ENCODE results near the gene EPM2AIP1. TPM values are rescaled to one million over a fixed set of nuclear protein-coding genes. Genes with fewer than 3 reads are reported as not detected.

Gene EPM2AIP1
- polyA plus RNA-seq, 2 donors = 3.8 TPM

DNA sequence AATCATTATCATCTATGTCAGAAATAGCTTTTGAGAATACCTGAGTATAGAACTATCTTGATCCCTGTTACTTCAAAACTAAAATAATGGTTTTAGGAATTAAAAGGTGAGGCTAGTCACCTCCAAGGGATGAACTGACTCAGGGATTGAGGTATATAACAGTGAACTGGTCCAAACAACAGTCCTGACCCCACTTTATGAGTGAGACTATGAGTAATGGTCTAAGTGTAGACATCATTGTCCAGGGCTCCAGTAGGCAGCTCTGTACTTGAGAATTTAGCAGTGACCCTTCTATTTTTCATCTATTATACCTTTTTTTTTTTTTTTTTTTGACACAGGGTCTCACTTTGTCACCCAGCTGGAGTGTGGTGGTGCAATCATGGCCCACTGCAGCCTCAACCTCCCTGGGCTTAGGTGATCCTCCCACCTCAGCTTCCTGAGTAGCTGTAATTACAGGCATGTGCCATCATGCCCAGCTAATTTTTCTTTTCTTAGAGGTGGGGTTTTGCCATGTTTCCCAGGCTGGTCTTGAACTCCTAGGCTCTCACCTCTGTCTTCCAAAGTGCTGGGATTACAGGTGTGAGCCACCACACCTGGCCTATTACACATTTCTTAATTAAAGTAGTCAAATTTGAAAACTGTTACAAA is 36.7 kb upstream of the EPM2AIP1 start:
- H3K4me3 ChIP-seq (ENCODE audit: low read depth in 1 of 2, low read length in 2 of 2) = no peak overlapping the region
- no peaks in the 10 kb centered on the region for H3K4me1 ChIP-seq (ENCODE audit: control insufficient read depth in 2 of 2, insufficient read depth in 2 of 2, low read length in 1 of 2)
- H3K9me3 ChIP-seq (ENCODE audit: control insufficient read depth in 2 of 2, insufficient read depth in 1 of 2, low read depth in 1 of 2, low read length in 1 of 2) = no peaks in the 10 kb centered on the region
- H3K36me3 ChIP-seq (ENCODE audit: control insufficient read depth in 2 of 2, insufficient read depth in 2 of 2, low read length in 1 of 2) = peaks cover 0 to 16% of the 10 kb centered on the region in 2 donors
- no peaks in the 10 kb centered on the region for H3K27me3 ChIP-seq (ENCODE audit: control insufficient read depth in 1 of 2, insufficient read depth in 2 of 2, low read length in 2 of 2)
- H3K27ac ChIP-seq (ENCODE audit: low read depth in 2 of 2, low read length in 1 of 2) = no peak overlapping the region

- Histone ChIP-seq H3K36me3 (ENCODE audit: control insufficient read depth in 2 of 2, insufficient read depth in 2 of 2, low read length in 1 of 2) (peaks cover 0 to 16% of the 10 kb centered on the region in 2 donors), H3K27ac (ENCODE audit: low read depth in 2 of 2, low read length in 1 of 2) (no peak overlapping the region), H3K4me3 (ENCODE audit: low read depth in 1 of 2, low read length in 2 of 2) (no peak overlapping the region), H3K27me3 (ENCODE audit: control insufficient read depth in 1 of 2, insufficient read depth in 2 of 2, low read length in 2 of 2) (no peaks in the 10 kb centered on the region), H3K4me1 (ENCODE audit: control insufficient read depth in 2 of 2, insufficient read depth in 2 of 2, low read length in 1 of 2) (no peaks in the 10 kb centered on the region), H3K9me3 (ENCODE audit: control insufficient read depth in 2 of 2, insufficient read depth in 1 of 2, low read depth in 1 of 2, low read length in 1 of 2) (no peaks in the 10 kb centered on the region)
- 92 to 93% methylated on average over 1 of the region's 1 CpG for WGBS, 2 donors
These were observed 36.2 kb upstream of the EPM2AIP1 start for GRCh38 chr3:37029111-37029510.

DNA sequence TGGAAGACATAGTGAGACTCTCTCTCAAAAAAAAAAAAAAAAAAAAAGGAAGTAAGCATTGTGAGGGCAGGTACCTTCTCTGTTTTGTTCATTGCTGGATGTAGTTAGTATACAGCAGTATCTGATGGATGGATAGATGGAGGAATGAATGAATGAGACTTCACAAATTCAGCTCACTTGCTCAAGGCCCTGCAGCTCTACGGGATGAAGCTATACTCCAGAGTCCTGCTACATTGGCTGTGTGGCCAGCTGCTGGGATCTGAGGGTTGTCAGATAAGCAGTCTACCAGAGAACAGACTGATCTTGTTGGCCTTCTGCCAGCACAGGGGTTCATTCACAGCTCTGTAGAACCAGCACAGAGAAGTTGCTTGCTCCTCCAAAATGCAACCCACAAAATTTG is 35.4 kb upstream of the EPM2AIP1 start:
- Histone ChIP-seq H3K4me1 (ENCODE audit: control insufficient read depth in 2 of 2, insufficient read depth in 2 of 2, low read length in 1 of 2) (no peaks in the 10 kb centered on the region), H3K27me3 (ENCODE audit: control insufficient read depth in 1 of 2, insufficient read depth in 2 of 2, low read length in 2 of 2) (no peaks in the 10 kb centered on the region), H3K36me3 (ENCODE audit: control insufficient read depth in 2 of 2, insufficient read depth in 2 of 2, low read length in 1 of 2) (peaks cover 3 to 16% of the 10 kb centered on the region in 2 donors), H3K9me3 (ENCODE audit: control insufficient read depth in 2 of 2, insufficient read depth in 1 of 2, low read depth in 1 of 2, low read length in 1 of 2) (no peaks in the 10 kb centered on the region), H3K4me3 (ENCODE audit: low read depth in 1 of 2, low read length in 2 of 2) (no peak overlapping the region), H3K27ac (ENCODE audit: low read depth in 2 of 2, low read length in 1 of 2) (no peak overlapping the region)
- WGBS, 2 donors = 72 to 86% methylated on average over 1 of the region's 1 CpG

- Histone ChIP-seq H3K9me3 (ENCODE audit: control insufficient read depth in 2 of 2, insufficient read depth in 1 of 2, low read depth in 1 of 2, low read length in 1 of 2) (no peaks in the 10 kb centered on the region), H3K27ac (ENCODE audit: low read depth in 2 of 2, low read length in 1 of 2) (no peak overlapping the region), H3K27me3 (ENCODE audit: control insufficient read depth in 1 of 2, insufficient read depth in 2 of 2, low read length in 2 of 2) (no peaks in the 10 kb centered on the region), H3K36me3 (ENCODE audit: control insufficient read depth in 2 of 2, insufficient read depth in 2 of 2, low read length in 1 of 2) (peaks cover 12 to 14% of the 10 kb centered on the region in 2 donors), H3K4me1 (ENCODE audit: control insufficient read depth in 2 of 2, insufficient read depth in 2 of 2, low read length in 1 of 2) (no peaks in the 10 kb centered on the region), H3K4me3 (ENCODE audit: low read depth in 1 of 2, low read length in 2 of 2) (no peak overlapping the region)
- 79 to 88% methylated on average over 5 of the region's 5 CpGs for WGBS, 2 donors
These were observed 33.9 kb upstream of the EPM2AIP1 start for GRCh38 chr3:37026851-37027250.

- H3K27me3 ChIP-seq (ENCODE audit: control insufficient read depth in 1 of 2, insufficient read depth in 2 of 2, low read length in 2 of 2) = no peaks in the 10 kb centered on the region
- H3K4me1 ChIP-seq (ENCODE audit: control insufficient read depth in 2 of 2, insufficient read depth in 2 of 2, low read length in 1 of 2) = no peaks in the 10 kb centered on the region
- H3K9me3 ChIP-seq (ENCODE audit: control insufficient read depth in 2 of 2, insufficient read depth in 1 of 2, low read depth in 1 of 2, low read length in 1 of 2) = no peaks in the 10 kb centered on the region
- no peak overlapping the region for H3K27ac ChIP-seq (ENCODE audit: low read depth in 2 of 2, low read length in 1 of 2)
- no peak overlapping the region for H3K4me3 ChIP-seq (ENCODE audit: low read depth in 1 of 2, low read length in 2 of 2)
- peaks cover 12 to 16% of the 10 kb centered on the region in 2 donors for H3K36me3 ChIP-seq (ENCODE audit: control insufficient read depth in 2 of 2, insufficient read depth in 2 of 2, low read length in 1 of 2)
- 95 to 100% methylated on average over 3 of the region's 3 CpGs for WGBS, 2 donors
These were observed 32.8 kb upstream of the EPM2AIP1 start for GRCh38 chr3:37025561-37026335.

DNA sequence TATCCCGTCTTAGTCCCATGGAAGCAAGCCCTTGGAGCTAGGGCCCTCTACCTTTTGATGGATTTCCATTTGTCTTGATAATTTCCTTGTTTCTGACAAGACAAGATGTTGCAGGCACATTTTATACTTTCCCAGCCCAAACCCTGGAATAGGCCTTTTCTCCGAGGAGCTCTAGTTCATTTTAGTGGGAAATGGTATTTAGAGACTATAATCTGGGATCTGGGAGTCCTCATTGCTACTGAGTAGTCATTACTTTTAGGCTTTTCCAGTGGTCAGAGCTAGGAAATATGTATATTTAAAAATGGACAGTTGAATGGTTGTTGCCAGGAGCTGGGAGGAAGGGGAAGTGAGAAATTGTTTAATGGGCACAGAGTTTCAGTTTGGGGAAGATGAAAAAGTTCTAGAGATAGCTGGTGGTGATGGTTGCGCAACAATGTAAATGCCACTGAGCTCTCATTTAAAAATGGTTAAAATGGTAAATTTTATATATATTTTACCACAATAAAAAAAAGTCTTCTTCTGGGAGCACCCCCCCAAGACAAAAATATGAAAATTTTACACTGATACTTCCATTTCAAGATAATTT is 32.0 kb upstream of the EPM2AIP1 start:
- Histone ChIP-seq H3K4me3 (ENCODE audit: low read depth in 1 of 2, low read length in 2 of 2) (no peak overlapping the region), H3K4me1 (ENCODE audit: control insufficient read depth in 2 of 2, insufficient read depth in 2 of 2, low read length in 1 of 2) (no peaks in the 10 kb centered on the region), H3K27me3 (ENCODE audit: control insufficient read depth in 1 of 2, insufficient read depth in 2 of 2, low read length in 2 of 2) (no peaks in the 10 kb centered on the region), H3K9me3 (ENCODE audit: control insufficient read depth in 2 of 2, insufficient read depth in 1 of 2, low read depth in 1 of 2, low read length in 1 of 2) (no peaks in the 10 kb centered on the region), H3K27ac (ENCODE audit: low read depth in 2 of 2, low read length in 1 of 2) (no peak overlapping the region), H3K36me3 (ENCODE audit: control insufficient read depth in 2 of 2, insufficient read depth in 2 of 2, low read length in 1 of 2) (peaks cover 15 to 19% of the 10 kb centered on the region in 2 donors)
- 97 to 98% methylated on average over 3 of the region's 3 CpGs for WGBS, 2 donors

DNA sequence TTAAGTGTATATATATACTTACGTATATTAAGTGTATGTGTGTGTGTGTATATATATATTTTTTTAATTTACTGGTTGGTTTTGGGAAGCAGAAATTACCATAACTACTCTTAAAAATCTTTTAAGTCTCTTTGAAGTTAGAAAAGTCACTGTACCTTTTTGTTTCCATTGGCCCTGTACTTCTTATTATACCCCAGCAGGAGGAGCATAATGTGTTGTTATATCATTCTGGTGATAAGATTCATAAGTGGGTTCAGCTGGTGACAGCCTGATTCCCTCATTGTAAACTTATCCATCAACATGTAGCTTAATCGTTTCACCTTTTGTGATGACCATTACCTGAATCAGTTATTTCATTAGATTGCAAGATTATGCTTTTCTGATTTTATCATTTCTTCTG is 31.2 kb upstream of the EPM2AIP1 start:
- Histone ChIP-seq H3K27me3 (ENCODE audit: control insufficient read depth in 1 of 2, insufficient read depth in 2 of 2, low read length in 2 of 2) (no peaks in the 10 kb centered on the region), H3K4me3 (ENCODE audit: low read depth in 1 of 2, low read length in 2 of 2) (no peak overlapping the region), H3K9me3 (ENCODE audit: control insufficient read depth in 2 of 2, insufficient read depth in 1 of 2, low read depth in 1 of 2, low read length in 1 of 2) (no peaks in the 10 kb centered on the region), H3K4me1 (ENCODE audit: control insufficient read depth in 2 of 2, insufficient read depth in 2 of 2, low read length in 1 of 2) (no peaks in the 10 kb centered on the region), H3K36me3 (ENCODE audit: control insufficient read depth in 2 of 2, insufficient read depth in 2 of 2, low read length in 1 of 2) (peaks cover 17 to 23% of the 10 kb centered on the region in 2 donors), H3K27ac (ENCODE audit: low read depth in 2 of 2, low read length in 1 of 2) (no peak overlapping the region)
- WGBS, 2 donors = 89 to 95% methylated on average over 2 of the region's 2 CpGs

DNA sequence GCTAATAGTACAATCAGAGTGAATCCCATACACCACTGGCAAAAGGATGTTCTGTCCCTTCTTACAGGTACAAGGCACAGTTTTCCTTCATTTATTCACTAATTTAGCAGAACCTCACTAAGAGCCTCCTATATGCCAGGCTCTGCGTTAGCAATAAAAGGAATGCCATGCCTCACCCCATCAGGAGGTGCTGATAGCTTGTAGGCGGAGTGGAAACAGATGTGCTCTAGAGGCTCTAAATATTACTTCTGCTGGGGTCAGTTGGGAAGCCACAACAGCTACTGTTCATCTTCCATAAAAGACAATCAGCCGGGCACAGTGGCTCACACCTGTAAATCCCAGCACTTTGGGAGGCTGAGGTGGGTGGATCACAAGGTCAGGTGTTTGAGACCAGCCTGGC is 24.8 kb upstream of the EPM2AIP1 start:
- no peaks in the 10 kb centered on the region for H3K4me1 ChIP-seq (ENCODE audit: control insufficient read depth in 2 of 2, insufficient read depth in 2 of 2, low read length in 1 of 2)
- WGBS, 2 donors = 98% methylated on average over 3 of the region's 3 CpGs
- no peak overlapping the region for H3K4me3 ChIP-seq (ENCODE audit: low read depth in 1 of 2, low read length in 2 of 2)
- H3K27ac ChIP-seq (ENCODE audit: low read depth in 2 of 2, low read length in 1 of 2) = no peak overlapping the region
- no peaks in the 10 kb centered on the region for H3K27me3 ChIP-seq (ENCODE audit: control insufficient read depth in 1 of 2, insufficient read depth in 2 of 2, low read length in 2 of 2)
- H3K9me3 ChIP-seq (ENCODE audit: control insufficient read depth in 2 of 2, insufficient read depth in 1 of 2, low read depth in 1 of 2, low read length in 1 of 2) = no peaks in the 10 kb centered on the region
- peaks cover 14 to 29% of the 10 kb centered on the region in 2 donors for H3K36me3 ChIP-seq (ENCODE audit: control insufficient read depth in 2 of 2, insufficient read depth in 2 of 2, low read length in 1 of 2)

DNA sequence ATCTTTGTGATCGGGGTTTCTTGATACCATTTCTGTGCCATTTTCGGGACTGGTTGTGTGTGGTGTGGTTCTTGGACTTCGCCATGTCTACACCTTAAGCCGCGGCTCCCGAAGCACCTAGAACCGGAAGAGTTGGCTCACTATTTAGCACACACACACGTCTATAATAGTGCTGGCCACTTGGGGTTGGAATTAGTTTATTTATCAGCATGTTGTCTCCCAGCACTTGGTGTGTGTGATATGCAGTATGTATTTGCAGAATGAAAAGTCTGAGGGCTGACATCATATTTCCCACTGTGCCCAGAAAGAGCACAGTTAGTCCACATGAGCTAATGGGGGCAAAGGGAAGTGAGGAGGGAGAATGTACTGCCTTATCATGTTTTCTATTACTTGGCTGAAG is 24.0 kb upstream of the EPM2AIP1 start:
- Histone ChIP-seq H3K9me3 (ENCODE audit: control insufficient read depth in 2 of 2, insufficient read depth in 1 of 2, low read depth in 1 of 2, low read length in 1 of 2) (no peaks in the 10 kb centered on the region), H3K27ac (ENCODE audit: low read depth in 2 of 2, low read length in 1 of 2) (no peak overlapping the region), H3K27me3 (ENCODE audit: control insufficient read depth in 1 of 2, insufficient read depth in 2 of 2, low read length in 2 of 2) (no peaks in the 10 kb centered on the region), H3K36me3 (ENCODE audit: control insufficient read depth in 2 of 2, insufficient read depth in 2 of 2, low read length in 1 of 2) (peaks cover 9 to 29% of the 10 kb centered on the region in 2 donors), H3K4me3 (ENCODE audit: low read depth in 1 of 2, low read length in 2 of 2) (no peak overlapping the region), H3K4me1 (ENCODE audit: control insufficient read depth in 2 of 2, insufficient read depth in 2 of 2, low read length in 1 of 2) (no peaks in the 10 kb centered on the region)
- WGBS, 2 donors = 94 to 95% methylated on average over 8 of the region's 8 CpGs
